ENCODE data around the gene ADD1. TPM values are rescaled to one million over a fixed set of nuclear protein-coding genes. Genes with fewer than 3 reads are reported as not detected.

ADD1 gene
- total and polyA plus RNA-seq, 2 of the 13 experiments (the other 11 are each of a cell fraction or from before 2014, with no cell fraction given): 73.9 to 122 TPM

- TF ChIP-seq ZNF766 (CRISPR knock-in tag; IDR thresholded peaks at IDR 0.05; ENCODE audit: borderline replicate concordance) (no peak), NFKBIZ (CRISPR knock-in tag; IDR thresholded peaks at IDR 0.05) (no peak), ZNF451 (CRISPR knock-in tag; IDR thresholded peaks at IDR 0.05) (peak; percentile 52; the same call in 1 of the 2 replicates), TFDP2 (CRISPR knock-in tag; IDR thresholded peaks at IDR 0.05) (peak; percentile 76), ATF7 (IDR thresholded peaks at IDR 0.05) (no peak), ATF7 (CRISPR knock-in tag; IDR thresholded peaks at IDR 0.05) (0 out of 2 replicates have a peak, but pooled peaks have one; percentile 22), MYNN (CRISPR knock-in tag; IDR thresholded peaks at IDR 0.05; ENCODE audit: low read depth) (peak; percentile 74; the same call in 1 of the 2 replicates), MTF2 (CRISPR knock-in tag; IDR thresholded peaks at IDR 0.05; ENCODE audit: borderline replicate concordance) (no peak), CEBPG (CRISPR knock-in tag; IDR thresholded peaks at IDR 0.05) (no peak), ZNF292 (CRISPR knock-in tag; IDR thresholded peaks at IDR 0.05; ENCODE audit: borderline replicate concordance, low read depth) (peak; percentile 70; the same call in 1 of the 2 replicates), ISL2 (CRISPR knock-in tag; IDR thresholded peaks at IDR 0.05) (0 out of 2 replicates have a peak, but pooled peaks have one; percentile 52), BORCS8-MEF2B (CRISPR knock-in tag; IDR thresholded peaks at IDR 0.05) (peak; percentile 42; the same call in 1 of the 2 replicates), ATM (IDR thresholded peaks at IDR 0.05; ENCODE audit: borderline replicate concordance) (no peak), GATAD1 (CRISPR knock-in tag; IDR thresholded peaks at IDR 0.05) (peak; percentile 85), DBP (CRISPR knock-in tag; IDR thresholded peaks at IDR 0.05; ENCODE audit: not compliant biosample characterization) (no peak), CREM (IDR thresholded peaks at IDR 0.05) (no peak), CREM (CRISPR knock-in tag; IDR thresholded peaks at IDR 0.05) (no peak), ATF5 (CRISPR knock-in tag; IDR thresholded peaks at IDR 0.05; ENCODE audit: low read depth) (no peak), THAP9 (CRISPR knock-in tag; IDR thresholded peaks at IDR 0.05; ENCODE audit: borderline replicate concordance) (peak; percentile 63; the same call in 1 of the 2 replicates), CSRNP1 (CRISPR knock-in tag; IDR thresholded peaks at IDR 0.05) (peak; percentile 91; the same call in 1 of the 2 replicates)
These were observed at the start of gene ADD1 (continued) for GRCh38 chr4:2843263-2843940.
